ENCODE measurements around the gene OR1L6.

OR1L6 gene

DNA sequence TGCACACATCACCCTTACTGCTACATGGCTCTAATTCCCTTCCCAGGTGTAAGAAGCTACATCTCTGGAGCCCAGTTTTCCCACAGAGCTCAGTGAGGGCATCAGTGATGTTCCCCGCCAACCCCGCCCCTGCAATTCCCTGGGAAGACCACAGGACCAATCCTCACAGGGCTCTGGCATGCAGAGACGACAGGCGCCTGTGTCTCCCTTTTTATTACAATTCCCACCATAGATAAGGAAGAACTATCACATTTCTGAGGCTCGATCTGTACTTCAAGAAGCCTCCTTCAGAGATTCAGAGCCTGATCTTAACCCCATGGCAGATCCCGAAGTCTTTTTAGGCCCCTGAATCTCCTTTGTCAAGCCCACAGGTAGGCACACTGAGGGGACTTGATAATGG is at the start of gene OR1L6:
Gene OR1L6 (plus strand): TSS at position 301 of the 400 bp plus-strand sequence. CDS start 7,545 bp downstream, outside the sequence.
- no peak for DNase-seq

- no peak for DNase-seq
Observed at GRCh38 chr9:122695696-122696095, 46.4 kb upstream of the OR1L6 start.

DNA sequence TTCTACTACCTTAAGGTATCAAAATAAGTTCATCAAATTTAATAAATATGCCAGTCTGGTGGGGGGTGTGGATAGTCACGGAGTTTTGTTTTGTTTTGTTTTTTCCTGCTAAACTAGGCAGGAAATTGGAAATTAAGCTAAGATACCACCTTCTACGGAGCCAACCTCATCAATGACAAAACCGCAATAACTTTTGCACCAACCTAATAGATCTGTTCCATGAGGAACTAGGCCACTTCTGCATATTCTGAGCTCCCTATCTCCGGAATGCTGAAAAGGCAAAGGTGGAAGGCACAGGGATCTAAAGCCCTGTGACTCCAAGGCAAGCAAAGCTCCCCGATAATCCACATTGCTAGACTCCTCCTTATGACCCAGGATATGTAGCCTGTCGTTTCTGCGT is 24.1 kb upstream of the OR1L6 start:
- no peak for DNase-seq

DNA sequence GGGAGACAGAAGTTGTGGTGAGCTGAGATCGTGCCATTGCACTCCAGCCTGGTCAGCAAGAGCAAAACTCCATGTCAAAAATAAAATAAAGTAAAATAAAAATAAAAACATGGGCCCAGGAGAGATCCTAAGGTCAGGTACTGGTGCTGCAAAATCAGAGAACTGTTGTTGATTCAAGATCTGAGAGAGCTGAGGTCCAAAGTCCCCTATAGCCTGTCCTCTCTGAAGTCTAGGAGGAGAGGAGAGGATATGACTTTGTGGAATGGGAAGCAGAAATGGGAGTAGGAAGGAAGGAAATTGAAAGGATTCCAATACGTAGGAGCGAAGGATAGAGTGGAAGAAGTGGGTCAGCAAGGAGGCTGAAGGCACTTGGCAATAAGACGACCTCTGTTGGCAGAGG is 22.9 kb upstream of the OR1L6 start:
- DNase-seq = no peak

DNA sequence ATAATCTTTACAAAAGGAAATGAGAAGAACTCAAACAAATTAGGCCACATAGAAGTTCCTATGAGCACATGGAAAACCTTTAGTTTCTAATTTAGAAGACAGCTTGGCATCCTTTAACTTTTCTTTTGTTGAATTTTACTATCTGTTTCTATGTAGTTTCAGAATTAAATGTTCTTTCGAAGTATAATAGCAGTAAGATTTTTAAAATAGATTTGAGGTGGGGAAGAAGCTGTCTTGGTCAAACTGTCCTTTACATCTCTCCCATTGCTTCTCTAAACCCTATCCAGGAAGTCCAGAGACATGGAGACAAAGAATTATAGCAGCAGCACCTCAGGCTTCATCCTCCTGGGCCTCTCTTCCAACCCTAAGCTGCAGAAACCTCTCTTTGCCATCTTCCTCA is 18.4 kb upstream of the OR1L6 start, which contains the start of gene OR1L4:
Gene OR1L4 (plus strand): TSS at position 301 of the 400 bp plus-strand sequence. CDS start 0 bp downstream, at position 301.
- DNase-seq = no peak

DNA sequence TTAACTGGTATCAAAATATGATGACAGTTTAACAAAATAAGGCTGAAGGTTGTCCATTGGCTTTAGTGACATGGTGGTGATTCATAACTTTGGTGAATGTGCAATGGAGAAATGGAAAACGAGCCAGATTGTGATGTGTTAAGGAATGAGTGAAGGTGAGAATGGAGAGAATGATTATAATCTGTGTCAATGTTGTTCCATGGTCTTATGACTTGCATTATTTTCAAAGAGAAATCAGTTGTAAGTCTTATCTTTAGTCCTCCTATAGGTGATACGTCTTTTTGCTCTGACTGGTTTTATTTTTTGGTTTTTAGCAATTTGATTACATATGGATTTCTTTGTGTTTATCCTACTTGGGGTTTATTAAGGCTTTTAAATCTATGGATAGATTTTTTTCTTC is 12.7 kb downstream of the OR1L6 start:
- DNase-seq = no peak

GRCh38 chr9:122767817-122768216 is 25.7 kb downstream of the OR1L6 start:
- DNase-seq = no peak

DNA sequence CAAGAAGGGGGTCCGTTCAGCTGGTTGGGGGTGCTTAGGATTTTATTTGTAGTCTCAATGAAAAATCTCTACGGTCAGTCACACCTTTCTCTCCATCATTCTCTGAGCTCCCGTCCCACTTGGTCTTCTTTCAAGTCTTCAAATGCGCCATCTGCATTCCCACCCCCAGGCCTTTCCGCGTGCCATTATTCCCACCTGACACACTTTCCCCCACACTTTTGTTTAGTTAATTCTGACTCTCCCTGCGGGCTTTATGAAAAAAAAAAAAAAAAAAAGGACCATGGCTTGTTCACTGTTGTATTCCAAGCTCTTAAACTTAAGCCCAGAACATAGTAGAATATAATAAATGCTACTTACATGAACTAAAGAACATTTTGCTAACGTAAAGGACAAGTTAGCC is 34.9 kb downstream of the OR1L6 start:
- DNase-seq = no peak

GRCh38 chr9:122777935-122778627 is 36.0 kb downstream of the OR1L6 start:
- DNase-seq = no peak

DNA sequence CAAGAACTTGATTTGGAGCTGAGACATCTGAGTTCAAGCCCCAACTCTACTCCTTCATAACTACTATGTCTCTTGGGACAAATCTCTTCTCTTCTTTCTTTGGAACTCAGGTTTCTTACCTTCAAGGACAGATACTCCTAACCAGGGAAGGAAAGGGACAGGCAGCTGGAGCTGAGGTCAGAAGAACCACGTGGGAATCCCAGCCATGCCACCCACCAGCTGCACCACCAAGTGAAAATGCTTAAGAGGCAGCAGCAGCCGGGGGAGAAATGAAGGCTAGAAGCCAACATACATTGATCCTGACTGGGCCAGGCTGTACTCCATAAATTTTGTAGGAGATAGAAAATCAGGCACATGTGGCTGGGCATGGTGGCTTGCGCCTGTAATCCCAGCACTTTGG is 37.1 kb downstream of the OR1L6 start:
- no peak for DNase-seq

DNA sequence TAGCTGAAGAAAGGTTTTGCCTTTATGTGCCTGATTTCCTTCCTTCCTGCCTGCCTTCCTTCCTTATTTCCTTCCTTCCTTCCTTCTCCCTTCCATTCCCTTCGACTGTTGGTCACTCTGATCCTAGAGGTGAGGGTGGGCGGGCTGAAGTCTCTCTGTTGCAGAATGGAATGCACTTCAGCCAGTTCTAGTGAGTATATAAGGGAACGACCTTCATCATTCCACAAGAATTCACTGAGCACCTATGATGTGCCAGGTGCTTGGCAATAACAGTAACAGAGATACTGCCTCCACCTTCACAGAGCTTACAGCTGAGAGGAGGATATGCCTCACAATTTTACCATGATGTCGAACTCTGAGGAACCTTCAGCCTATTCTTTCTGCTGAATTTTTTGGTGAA is 37.9 kb downstream of the OR1L6 start:
- no peak for DNase-seq

- DNase-seq = no peak
Observed at GRCh38 chr9:122781671-122782070, 39.6 kb downstream of the OR1L6 start.

DNA sequence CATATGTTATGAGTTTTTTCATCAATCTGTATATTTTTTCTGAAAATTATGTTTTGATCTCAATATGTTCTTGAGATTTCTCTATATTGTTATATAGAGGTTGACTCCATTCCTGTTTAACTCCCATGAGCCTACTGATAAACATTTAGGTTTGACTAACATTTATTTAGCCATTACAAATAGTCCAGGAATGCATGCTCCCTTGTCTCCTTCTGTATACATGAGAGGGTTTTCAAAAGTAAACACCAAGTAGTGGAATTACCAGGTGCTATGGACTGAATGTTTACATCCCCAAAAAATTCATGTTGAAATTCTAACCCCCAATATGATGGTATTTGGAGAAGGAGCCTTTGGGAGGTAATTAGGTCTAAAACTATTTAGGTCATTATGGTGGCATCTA is 43.2 kb downstream of the OR1L6 start:
- no peak for DNase-seq

- DNase-seq = no peak
Observed at GRCh38 chr9:122786338-122786737, 44.2 kb downstream of the OR1L6 start.

GRCh38 chr9:122788831-122789230 is 46.7 kb downstream of the OR1L6 start, which contains the start of gene OR5C1:
TSS of gene OR5C1 (plus strand) at chr9:122788933. CDS start at chr9:122788933, 0 bp downstream.
- DNase-seq = no peak

GRCh38 chr9:122789256-122790046 is 47.3 kb downstream of the OR1L6 start:
- DNase-seq = no peak

DNA sequence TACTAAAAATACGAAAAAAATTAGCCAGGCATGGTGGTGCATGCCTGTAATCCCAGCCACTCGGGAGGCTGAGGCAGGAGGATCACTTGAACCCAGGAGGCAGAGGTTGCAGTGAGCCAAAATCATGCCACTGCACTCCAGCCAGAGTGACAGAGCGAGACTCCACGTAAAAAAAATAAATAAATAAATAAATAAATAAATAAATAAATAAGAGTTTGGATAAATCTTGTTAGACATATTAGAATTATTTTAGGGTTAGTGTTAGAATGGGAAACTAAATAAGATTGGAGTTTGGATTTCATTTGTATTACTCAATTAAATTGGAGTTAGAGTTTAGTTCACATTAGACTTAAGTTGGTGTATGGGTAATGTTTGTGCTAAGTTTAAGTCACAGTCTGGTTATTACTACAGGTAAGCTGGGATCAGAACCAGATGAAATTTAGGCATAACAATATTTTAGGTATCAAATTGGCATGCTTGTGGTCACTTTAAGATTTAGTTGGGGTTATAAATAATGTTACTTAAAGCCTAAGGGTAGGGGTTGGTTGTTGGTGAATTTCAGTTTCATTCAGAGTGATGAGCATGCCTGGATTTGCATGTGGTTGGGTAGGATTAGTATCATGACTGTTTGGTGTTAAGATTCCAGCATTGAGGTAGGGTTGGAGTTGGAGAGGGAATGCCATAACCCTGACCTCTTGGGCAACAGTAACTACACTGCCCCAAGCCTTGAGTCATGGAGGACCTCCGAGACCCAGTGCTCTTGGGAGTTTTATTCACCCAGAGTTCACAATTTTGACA is 50.0 kb downstream of the OR1L6 start:
- no peak for DNase-seq

DNA sequence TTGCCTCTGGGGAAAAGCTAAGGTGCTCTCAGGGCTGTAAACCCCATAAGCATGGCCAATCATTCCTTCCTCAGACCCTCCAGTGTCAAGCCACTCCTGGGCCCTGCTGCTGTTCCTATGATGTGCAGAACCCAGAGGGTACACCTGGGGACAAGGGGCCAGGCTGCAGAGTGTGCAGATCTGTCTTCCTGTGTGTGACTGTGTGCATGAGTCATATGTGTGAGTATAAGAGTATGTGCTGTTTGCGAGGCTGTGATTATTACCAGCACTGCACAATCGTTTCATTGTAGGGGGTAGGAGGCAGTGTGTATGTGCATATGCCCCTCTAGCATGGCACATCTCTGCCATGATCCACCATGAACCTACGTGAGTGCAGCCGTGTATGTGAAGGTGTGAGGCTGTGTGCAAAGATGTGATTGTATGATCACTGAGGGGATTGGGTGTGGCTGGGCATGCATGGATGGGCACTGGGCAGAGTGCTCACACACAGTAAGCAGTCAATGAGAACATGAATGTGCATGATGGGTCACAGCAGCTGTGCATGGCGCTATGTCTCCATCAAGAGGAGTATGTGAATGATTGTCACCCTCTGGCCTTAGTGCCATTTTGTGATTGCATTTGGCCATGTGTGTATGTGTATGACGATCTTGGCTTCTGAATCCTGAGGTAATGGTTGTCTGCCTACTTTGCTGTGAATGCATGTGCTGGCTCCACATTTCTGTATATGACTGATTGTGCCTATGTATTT is 55.4 kb downstream of the OR1L6 start:
- no peak for DNase-seq

Data from CD4-positive, alpha-beta T cell treated with Interleukin-17A for 1 hour (primary cell).